ENCODE results near the gene RFC2.

Gene RFC2

GRCh38 chr7:74254129-74254857 is at the start of gene RFC2:
Gene RFC2, minus strand, starts transcription at chr7:74254399. Its CDS starts 16 bp downstream, at chr7:74254383.
- peak; percentile 98 for DNase-seq

- no peak for DNase-seq
These were observed 48.6 kb upstream of the RFC2 start for GRCh38 chr7:74302745-74303221.

GRCh38 chr7:74300926-74301325 is 46.7 kb upstream of the RFC2 start:
- DNase-seq: no peak

- no peak for DNase-seq
These were observed 45.2 kb upstream of the RFC2 start for GRCh38 chr7:74299401-74299800.

GRCh38 chr7:74297516-74298233 is 43.5 kb upstream of the RFC2 start:
- peak; percentile 32 for DNase-seq

- no peak for DNase-seq
These were observed 40.2 kb upstream of the RFC2 start for GRCh38 chr7:74294191-74294998.

- DNase-seq: no peak
These were observed 39.3 kb upstream of the RFC2 start for GRCh38 chr7:74293577-74293908.

- peak; percentile 56 for DNase-seq
These were observed 38.8 kb upstream of the RFC2 start for GRCh38 chr7:74292757-74293576.

GRCh38 chr7:74291535-74291934 is 37.3 kb upstream of the RFC2 start:
- DNase-seq: no peak

- no peak for DNase-seq
These were observed 36.8 kb upstream of the RFC2 start for GRCh38 chr7:74290981-74291441.

- peak; percentile 31 for DNase-seq
These were observed 36.4 kb upstream of the RFC2 start for GRCh38 chr7:74290553-74290950.

GRCh38 chr7:74289659-74290552 is 35.7 kb upstream of the RFC2 start:
- DNase-seq: peak; percentile 69

- peak; percentile 89 for DNase-seq
These were observed 34.9 kb upstream of the RFC2 start, which contains the start of gene CLIP2 for GRCh38 chr7:74289018-74289658. Gene CLIP2, plus strand, starts transcription at chr7:74289407. Its CDS starts 28,140 bp downstream, at chr7:74317547.

- DNase-seq: peak; percentile 98
These were observed 34.1 kb upstream of the RFC2 start for GRCh38 chr7:74288034-74288881.

- peak; percentile 20 for DNase-seq
These were observed 33.3 kb upstream of the RFC2 start for GRCh38 chr7:74287303-74288033.

GRCh38 chr7:74286131-74286530 is 31.9 kb upstream of the RFC2 start:
- DNase-seq: no peak

- peak; percentile 76 for DNase-seq
These were observed 30.6 kb upstream of the RFC2 start for GRCh38 chr7:74284781-74285259.

GRCh38 chr7:74283858-74284447 is 29.8 kb upstream of the RFC2 start:
- no peak for DNase-seq
